Measurements from ENCODE around the gene MICU1.
A peak's percentile ranks its signal among the peaks of the same experiment; 100 is the strongest.

MICU1 gene

GRCh38 chr10:72331575-72332422 lies 294.1 kb downstream of the MICU1 start:
- TF ChIP-seq CEBPB (IDR thresholded peaks at IDR 0.05) (no peak), TAF1 (IDR thresholded peaks at IDR 0.05; ENCODE audit: low read depth) (no peak; the same call in 1 of the 2 replicates), EP300 (IDR thresholded peaks at IDR 0.05; ENCODE audit: borderline replicate concordance) (peak; percentile 97), REST (IDR thresholded peaks at IDR 0.05; ENCODE audit: low read depth) (no peak), NFIC (IDR thresholded peaks at IDR 0.05) (peak; percentile 99), MAX (IDR thresholded peaks at IDR 0.05) (peak; percentile 57; the same call in 1 of the 2 replicates), YY1 (IDR thresholded peaks at IDR 0.05; ENCODE audit: low read depth) (peak; percentile 55; the same call in 1 of the 2 replicates), CREB1 (IDR thresholded peaks at IDR 0.05; ENCODE audit: low read depth) (peak; percentile 33; the same call in 1 of the 2 replicates), RAD21 (IDR thresholded peaks at IDR 0.05; ENCODE audit: low read depth) (peak; percentile 14; the same call in 1 of the 2 replicates), USF1 (IDR thresholded peaks at IDR 0.05) (peak; percentile 51), EGR1 (IDR thresholded peaks at IDR 0.05) (peak; percentile 94), TEAD4 (IDR thresholded peaks at IDR 0.05) (peak; percentile 79), ZBTB7A (IDR thresholded peaks at IDR 0.05; ENCODE audit: low read depth) (peak; percentile 93), TCF12 (IDR thresholded peaks at IDR 0.05; ENCODE audit: low read depth) (peak; percentile 95), FOXM1 (IDR thresholded peaks at IDR 0.05; ENCODE audit: borderline replicate concordance, low read depth) (peak; percentile 76; the same call in 1 of the 2 replicates)

DNA sequence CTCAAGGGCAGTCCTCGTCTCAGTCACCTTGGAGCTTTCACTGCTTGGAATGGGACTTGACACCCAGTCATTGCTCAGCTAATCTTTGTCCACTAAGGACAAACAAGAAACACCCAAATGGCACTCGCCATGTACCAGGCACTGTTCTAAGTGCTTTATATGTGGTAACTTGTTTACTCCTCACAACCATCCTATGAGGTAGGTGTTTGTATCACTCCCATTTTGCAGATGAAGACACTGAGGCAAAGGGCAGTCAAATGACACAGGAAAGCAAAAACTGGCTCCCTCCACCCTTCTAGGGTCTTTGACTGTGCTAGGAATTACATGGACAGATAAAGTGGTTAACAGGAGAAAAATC lies 295.8 kb downstream of the MICU1 start:
- TF ChIP-seq REST (IDR thresholded peaks at IDR 0.05; ENCODE audit: low read depth) (no peak), TAF1 (IDR thresholded peaks at IDR 0.05; ENCODE audit: low read depth) (no peak), CEBPB (IDR thresholded peaks at IDR 0.05) (no peak), FOXM1 (IDR thresholded peaks at IDR 0.05; ENCODE audit: borderline replicate concordance, low read depth) (no peak), MAX (IDR thresholded peaks at IDR 0.05) (no peak), YY1 (IDR thresholded peaks at IDR 0.05; ENCODE audit: low read depth) (no peak), USF1 (IDR thresholded peaks at IDR 0.05) (no peak), EGR1 (IDR thresholded peaks at IDR 0.05) (no peak), ZBTB7A (IDR thresholded peaks at IDR 0.05; ENCODE audit: low read depth) (no peak), TCF12 (IDR thresholded peaks at IDR 0.05; ENCODE audit: low read depth) (no peak), RAD21 (IDR thresholded peaks at IDR 0.05; ENCODE audit: low read depth) (no peak), TEAD4 (IDR thresholded peaks at IDR 0.05) (no peak), NFIC (IDR thresholded peaks at IDR 0.05) (no peak), CREB1 (IDR thresholded peaks at IDR 0.05; ENCODE audit: low read depth) (no peak)

DNA sequence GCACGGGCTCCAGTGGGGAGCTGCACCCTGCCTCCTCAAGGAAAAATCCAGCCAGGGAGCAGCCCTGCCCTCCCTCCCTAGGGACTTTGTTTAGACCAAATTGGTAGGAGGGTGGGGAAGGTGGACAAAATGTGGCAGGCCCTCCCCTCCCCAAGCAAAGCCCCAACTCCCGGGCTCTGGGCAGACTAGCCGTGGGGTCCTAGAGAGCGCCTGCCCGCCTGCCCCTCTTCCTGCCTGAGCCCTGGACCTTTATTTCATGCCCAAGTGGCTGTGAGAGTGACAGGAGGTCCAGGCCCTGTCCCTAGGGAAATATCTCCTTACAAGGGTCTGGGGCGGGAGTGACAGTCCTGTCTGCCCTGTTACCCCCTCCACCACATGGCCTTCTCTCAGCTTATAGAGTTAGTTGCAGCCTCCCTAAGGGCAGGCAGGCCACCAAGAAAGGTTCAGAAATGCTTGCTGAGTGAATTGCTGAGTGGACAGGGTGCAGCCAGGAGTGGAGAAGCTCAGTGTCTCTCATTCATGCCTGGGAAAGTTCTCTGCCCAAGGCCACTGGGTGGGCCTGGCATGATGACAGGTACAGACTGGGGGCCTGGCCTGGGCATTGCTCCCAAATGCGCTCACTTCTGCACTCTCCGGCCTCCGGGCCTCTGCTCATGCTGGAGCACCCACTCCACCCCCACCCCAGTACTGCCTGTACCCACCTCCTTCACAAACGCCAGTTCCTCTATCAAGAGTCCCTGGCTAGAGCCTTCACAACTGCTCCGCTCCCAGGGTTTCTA lies 296.4 kb downstream of the MICU1 start:
- TF ChIP-seq CEBPB (IDR thresholded peaks at IDR 0.05) (no peak), REST (IDR thresholded peaks at IDR 0.05; ENCODE audit: low read depth) (no peak), FOXM1 (IDR thresholded peaks at IDR 0.05; ENCODE audit: borderline replicate concordance, low read depth) (no peak), NFIC (IDR thresholded peaks at IDR 0.05) (no peak), CREB1 (IDR thresholded peaks at IDR 0.05; ENCODE audit: low read depth) (no peak), EGR1 (IDR thresholded peaks at IDR 0.05) (no peak), USF1 (IDR thresholded peaks at IDR 0.05) (no peak), YY1 (IDR thresholded peaks at IDR 0.05; ENCODE audit: low read depth) (no peak), RAD21 (IDR thresholded peaks at IDR 0.05; ENCODE audit: low read depth) (no peak), TCF12 (IDR thresholded peaks at IDR 0.05; ENCODE audit: low read depth) (no peak), MAX (IDR thresholded peaks at IDR 0.05) (no peak), EP300 (IDR thresholded peaks at IDR 0.05; ENCODE audit: borderline replicate concordance) (no peak)

Data from Ishikawa (cell line).